Measurements from ENCODE around the gene SWAP70.

- TF ChIP-seq POLR2AphosphoS2 (IDR thresholded peaks at IDR 0.05; ENCODE audit: low read length) (no peak), MEF2A (IDR thresholded peaks at IDR 0.05; ENCODE audit: control insufficient read depth, low read depth, low read length) (no peak), USF2 (CRISPR knock-in tag; IDR thresholded peaks at IDR 0.05) (no peak), KLF10 (CRISPR knock-in tag; IDR thresholded peaks at IDR 0.05) (no peak), MTA2 (IDR thresholded peaks at IDR 0.05; ENCODE audit: low read depth) (no peak), RBM22 (IDR thresholded peaks at IDR 0.05; ENCODE audit: low read depth, low read length, poor library complexity, severe bottlenecking) (no peak)
- TF ChIP-seq, protein P1, sequence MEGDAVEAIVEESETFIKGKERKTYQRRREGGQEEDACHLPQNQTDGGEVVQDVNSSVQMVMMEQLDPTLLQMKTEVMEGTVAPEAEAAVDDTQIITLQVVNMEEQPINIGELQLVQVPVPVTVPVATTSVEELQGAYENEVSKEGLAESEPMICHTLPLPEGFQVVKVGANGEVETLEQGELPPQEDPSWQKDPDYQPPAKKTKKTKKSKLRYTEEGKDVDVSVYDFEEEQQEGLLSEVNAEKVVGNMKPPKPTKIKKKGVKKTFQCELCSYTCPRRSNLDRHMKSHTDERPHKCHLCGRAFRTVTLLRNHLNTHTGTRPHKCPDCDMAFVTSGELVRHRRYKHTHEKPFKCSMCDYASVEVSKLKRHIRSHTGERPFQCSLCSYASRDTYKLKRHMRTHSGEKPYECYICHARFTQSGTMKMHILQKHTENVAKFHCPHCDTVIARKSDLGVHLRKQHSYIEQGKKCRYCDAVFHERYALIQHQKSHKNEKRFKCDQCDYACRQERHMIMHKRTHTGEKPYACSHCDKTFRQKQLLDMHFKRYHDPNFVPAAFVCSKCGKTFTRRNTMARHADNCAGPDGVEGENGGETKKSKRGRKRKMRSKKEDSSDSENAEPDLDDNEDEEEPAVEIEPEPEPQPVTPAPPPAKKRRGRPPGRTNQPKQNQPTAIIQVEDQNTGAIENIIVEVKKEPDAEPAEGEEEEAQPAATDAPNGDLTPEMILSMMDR (IDR thresholded peaks at IDR 0.05 in 2 of 3, conservative IDR thresholded peaks at IDR 0.05 in 1 of 3; ENCODE audit: insufficient read depth in 2 of 3, low read depth in 1 of 3, low read length in 3 of 3) = no peak
These were observed 126.8 kb downstream of the SWAP70 start for GRCh38 chr11:9790703-9791102.

All from K562 (cell line).